Subcutaneous adipose tissue (tissue), 4 donors: ENCODE measurements around the gene WDR88. TPM values are rescaled to one million over a fixed set of nuclear protein-coding genes. Genes with fewer than 3 reads are reported as not detected.

ENCODE experiments used
- CTCF ChIP-seq: fragments of 450-650 bp; IDR thresholded peaks from one replicate; pipeline ENCODE4 v1.5.1; 2016; ENCODE audit warnings: low read depth, mild to moderate bottlenecking, control low read depth, antibody characterized with exemption, moderate library complexity
- total RNA-seq, 4 donors: library from RNA; depleted of rRNA; stranded (reverse); fragments of >200 nt; gene quantifications; one replicate each; pipeline ENCODE4 v1.1.0, GENCODE V29; 2016

Gene WDR88
- total RNA-seq, 4 donors from 2014 or later = not detected

DNA sequence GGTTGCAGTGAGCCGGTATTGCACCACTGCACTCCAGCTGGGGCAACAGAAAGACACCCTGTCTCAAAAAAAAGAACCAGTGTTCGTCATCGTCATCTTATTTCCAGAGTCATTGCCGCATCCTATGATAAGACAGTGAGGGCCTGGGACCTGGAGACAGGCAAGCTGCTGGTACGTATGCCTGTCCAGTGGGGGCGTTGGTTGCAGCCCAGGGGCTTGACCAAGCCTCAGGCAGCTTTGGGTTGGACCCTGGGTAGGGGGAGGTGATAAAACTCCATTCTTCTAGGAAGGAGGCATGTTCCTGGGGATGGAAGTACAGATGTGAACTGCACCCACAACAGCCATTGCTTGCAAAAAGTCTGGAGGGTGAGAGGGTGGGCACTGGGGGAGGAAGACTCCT is 15.6 kb downstream of the WDR88 start:
- TF ChIP-seq CTCF = no peak

- TF ChIP-seq CTCF = no peak
These were observed 19.1 kb downstream of the WDR88 start for GRCh38 chr19:33150852-33151518.

GRCh38 chr19:33152176-33152575 is 20.3 kb downstream of the WDR88 start:
- TF ChIP-seq CTCF = no peak

DNA sequence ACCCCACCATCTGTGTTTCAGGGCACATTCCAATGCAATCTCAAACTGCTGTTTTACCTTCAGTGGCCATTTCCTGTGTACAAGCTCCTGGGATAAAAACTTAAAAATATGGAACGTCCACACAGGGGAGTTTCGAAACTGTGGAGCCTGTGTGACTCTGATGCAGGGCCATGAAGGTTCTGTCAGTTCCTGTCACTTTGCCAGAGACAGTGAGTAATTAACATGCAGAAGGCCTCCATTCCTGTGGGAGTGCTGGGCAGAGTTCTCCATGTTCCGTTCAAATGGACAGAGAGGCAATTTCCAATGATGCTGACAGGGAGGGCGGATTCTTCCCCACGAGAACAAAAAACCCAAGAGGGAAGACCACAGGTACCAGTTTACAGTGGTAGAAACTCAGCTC is 24.4 kb downstream of the WDR88 start:
- TF ChIP-seq CTCF = no peak

DNA sequence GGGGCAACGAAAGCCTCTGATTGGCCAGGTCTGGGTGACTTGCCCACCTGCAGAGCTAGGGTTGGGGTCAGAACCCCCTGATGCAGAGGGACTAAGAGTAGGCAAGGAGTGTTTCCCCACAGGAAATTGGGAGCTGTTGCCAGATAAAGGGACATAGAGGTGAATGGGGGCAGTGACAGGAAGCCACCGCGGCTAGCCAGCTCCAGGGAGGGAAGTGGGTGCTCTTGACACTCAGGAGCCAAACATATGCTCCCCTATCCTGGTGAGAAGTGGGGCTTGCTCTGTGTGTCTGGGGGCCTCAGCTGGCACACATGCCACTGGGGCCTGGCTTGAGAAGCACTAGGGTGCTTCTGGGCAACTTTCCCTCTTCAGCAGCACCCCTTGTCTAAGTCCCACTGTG is 26.0 kb downstream of the WDR88 start:
- no peak for TF ChIP-seq CTCF

- no peak for TF ChIP-seq CTCF
These were observed 26.5 kb downstream of the WDR88 start for GRCh38 chr19:33158365-33158764.

- no peak for TF ChIP-seq CTCF
These were observed 27.2 kb downstream of the WDR88 start for GRCh38 chr19:33159149-33159548.
